AML-193 (cell line): ENCODE results near the gene PIAS2.
"Not testable (repeated sequence)": the region's sequence is repeated elsewhere in the genome, so short reads cannot be mapped to it uniquely, and the experiment has no call there.

Experiments
- DNase-seq, 2 experiments: peaks; one replicate each; lab custom pipeline; 2025; lab: John Stamatoyannopoulos, UW

PIAS2 gene

DNA sequence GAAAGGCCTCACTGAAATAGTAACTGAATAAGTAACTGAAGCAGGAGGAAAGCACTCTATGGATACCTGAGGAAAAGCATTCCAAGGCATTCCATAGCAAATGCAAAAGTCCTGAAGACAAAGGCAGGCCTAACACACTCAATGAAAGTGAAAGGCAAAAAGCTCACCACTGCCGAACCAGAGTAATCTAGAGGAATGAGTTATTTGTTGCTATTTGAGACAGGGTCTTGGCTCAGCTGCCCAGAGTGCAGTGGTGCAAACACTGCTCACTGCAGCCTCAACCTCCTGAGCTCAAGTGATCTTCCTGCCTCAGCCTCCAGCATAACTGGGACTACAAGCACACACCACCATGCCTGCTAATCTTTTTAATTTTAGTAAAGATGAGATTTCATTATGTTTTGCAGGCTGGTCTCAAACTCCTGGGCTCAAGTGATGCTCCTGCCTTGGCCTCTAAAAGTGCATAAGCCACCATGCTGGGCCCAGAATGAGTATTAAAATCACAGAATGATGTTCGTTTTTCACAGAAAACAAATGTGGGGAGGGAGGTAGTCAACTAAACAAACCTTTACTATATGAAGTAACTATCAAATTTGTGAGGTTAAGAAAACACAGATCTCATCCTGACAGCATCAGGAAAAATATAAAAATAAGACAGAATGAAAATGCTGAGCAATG is 17.9 kb downstream of the PIAS2 start:
- DNase-seq = no peak

DNA sequence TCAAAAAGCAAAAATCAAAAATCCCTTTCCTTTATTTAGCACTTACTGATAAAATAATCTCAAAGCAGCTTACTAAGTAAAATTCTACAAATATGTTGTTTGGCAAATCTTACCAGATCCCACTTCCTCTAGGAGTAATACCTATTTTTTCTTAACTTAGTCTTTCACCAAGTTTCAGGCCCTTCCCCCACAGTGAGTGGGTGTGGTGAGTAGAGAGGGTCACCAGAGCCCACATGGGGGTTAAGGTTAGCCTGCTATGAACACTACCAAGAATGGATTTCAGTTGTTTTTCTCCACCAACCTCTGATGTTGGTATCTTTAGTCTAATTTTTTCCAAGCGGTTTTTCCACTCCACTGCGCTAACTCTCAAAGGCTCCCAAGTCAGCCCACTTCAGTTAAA is 23.2 kb downstream of the PIAS2 start:
- DNase-seq = no peak

DNA sequence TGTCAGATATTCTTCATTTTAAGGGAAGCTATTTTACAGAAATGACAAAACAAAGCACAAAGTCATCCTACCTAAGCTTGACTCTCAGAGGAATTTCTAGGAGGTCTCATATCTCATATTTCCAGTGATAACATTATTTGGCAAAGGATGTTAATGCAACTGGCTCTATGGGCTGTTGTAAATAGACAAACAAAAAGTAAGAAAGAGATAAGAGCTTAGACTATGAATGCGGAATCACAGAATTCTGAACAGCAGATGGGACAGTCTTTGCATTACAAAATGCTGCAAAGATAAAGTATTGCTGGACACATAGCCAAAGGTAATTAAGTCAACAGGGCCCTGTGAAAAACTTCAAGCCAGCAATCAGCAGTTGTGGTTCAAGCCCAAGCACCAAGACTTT is 23.9 kb downstream of the PIAS2 start:
- no peak for DNase-seq

DNA sequence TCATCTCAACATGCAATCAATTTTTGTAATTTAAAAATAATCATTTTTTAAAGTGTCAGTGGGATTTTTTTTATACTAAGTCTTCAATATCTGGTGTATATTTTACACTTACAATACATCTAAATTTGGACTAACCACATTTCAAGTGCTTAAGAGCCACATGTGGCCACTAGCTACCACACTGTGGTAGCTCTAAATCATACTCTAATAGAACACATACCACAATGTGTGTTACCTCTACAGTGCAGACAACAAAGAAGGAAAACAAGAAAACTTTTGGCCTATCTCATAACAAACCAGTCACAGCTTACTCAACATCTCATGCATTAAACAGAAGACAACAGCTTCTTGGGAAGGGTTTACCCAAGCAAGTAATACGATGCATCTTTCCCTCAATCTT is 24.5 kb downstream of the PIAS2 start:
- DNase-seq = no peak

DNA sequence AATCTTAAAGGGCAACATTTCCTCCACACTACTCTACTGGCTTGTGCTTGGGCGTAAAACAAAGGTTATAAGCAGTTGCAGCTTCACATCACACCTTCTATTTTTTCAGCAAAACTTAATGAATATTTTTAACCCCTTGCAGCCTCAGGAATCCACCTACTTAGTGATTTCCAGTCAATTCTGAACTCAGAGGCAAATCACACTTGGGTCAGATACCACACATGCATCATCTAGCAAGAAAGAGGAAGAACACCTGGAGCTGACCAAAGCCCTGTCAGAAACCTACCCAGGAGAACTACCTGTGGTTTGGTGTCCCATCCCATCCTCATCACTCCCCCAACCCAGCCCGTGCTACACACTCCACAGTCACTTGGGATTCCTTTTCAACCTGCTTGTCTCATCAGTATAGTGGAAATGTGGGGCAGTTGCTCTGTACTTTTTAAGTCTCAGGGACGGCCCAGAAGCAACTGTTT is 25.5 kb downstream of the PIAS2 start:
- no peak for DNase-seq

DNA sequence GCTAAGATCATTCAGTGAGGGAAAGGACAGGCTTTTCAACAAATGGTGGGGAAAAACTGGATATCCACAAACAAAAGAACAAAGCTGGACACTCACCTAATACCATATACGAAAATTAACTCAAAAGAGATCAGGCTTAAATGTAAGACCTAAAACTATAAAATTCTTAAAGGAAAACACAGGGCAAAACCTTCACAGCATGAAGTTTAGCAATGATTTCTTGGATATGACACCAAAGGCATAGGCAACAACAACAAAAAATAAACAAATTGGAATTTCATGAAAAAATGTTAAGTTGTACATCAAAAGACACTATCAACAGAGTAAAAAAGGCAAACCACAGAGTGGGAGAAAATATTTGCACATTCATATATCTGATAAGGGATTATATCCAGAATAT is 28.3 kb downstream of the PIAS2 start:
- no peak for DNase-seq

DNA sequence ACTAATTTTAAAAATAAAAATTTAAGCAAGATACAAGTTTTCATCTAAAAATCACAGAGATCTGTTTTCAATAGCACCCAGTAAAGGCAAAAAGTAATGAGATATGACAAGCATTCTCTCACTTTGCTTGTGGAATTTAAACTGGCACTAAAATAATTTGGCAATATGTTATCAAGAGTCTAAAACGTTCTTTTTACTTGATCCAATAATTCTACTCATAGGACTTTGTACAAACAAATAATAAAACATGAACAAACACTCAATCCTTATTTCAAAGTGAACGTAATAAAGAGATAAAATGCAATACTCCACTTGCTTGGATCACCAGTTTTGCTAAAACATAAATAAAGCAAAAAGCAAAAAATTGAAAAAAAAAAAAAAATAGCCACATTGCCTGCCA is 30.4 kb downstream of the PIAS2 start:
- no peak for DNase-seq

DNA sequence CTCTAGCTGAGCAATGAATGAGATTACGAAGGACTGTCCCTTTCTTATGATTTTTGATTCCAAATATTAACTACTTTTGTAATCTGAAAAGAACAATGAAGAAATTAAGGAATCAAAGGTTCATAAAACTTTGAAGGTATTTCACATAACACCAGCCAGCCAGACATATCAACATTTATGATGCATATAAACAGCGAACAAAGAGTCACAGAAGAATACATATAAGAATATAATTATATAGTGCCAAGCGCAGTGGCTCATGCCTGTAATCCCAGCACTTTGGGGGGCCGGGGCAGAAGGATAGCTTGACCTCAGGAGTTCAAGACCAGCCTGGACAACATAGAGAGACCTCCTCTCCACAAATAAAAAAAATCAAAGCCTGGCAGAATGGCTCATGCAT is 34.1 kb downstream of the PIAS2 start:
- no peak for DNase-seq

DNA sequence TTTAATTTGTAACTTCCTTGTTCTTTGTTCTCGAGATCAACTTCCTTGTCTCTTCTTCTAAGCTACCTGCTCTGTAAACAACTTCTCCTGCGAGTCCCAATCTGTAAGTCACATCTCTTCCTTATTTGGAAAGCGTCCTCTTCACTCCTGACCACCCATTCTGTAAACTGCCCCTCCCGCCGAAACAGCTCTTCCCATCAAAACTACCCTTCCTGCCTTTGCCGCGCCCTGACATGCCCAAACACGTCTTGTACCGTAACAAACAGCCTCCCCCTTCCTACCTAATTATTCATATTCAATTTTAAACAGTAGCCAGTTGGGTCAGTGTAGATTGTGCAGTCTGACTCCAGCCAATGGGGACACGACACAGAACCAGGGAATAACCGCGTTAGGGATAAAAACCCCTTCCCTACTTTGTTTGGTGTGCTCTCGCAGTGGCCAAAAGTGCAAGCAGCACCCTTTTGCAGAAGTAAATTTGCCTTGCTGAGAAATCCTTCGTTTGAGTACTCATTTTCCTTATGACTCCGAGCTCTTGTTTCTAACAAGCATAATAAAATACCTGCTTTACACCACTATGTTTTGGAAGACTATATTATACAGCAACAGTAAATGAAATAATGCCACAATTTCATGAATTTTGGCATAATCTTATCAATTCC is 39.8 kb downstream of the PIAS2 start:
- DNase-seq = peak; percentile 7 to 16

DNA sequence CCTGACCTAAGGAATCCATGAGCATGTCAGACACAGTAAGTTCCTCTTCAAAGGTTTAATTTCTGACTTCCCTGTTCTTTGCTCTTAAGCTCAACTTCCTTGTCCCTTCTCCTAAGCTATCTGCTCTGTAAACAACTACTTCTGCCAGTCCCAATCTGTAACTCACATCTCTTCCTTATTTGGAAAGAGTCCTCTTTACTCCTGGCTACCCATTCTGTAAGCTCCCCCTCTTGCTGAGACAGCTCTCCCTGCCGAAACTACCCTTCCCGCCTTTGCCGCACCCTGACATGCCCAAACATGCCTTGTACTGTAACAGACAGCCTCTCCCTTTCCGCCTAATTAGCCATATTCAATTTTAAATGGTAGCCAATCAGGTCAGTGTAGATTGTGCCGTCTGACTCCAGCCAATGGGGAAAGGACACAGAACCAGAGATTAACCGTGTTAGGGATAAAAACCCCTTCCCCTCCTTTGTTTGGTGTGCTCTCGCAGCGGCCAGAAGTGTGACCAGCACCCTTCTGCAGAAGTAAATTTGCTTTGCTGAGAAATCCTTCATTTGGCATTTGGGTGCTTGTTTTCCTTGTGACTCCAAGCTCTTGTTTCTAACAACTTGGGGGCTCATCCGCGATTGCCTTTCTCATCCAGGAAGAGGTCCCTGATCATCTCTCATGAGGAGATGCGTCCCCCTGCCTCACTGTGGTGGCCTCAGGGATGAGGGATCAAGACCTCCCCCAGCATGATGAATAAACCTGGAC is 49.0 kb downstream of the PIAS2 start:
- DNase-seq = peak in 1 of 2 experiments; percentile 9

DNA sequence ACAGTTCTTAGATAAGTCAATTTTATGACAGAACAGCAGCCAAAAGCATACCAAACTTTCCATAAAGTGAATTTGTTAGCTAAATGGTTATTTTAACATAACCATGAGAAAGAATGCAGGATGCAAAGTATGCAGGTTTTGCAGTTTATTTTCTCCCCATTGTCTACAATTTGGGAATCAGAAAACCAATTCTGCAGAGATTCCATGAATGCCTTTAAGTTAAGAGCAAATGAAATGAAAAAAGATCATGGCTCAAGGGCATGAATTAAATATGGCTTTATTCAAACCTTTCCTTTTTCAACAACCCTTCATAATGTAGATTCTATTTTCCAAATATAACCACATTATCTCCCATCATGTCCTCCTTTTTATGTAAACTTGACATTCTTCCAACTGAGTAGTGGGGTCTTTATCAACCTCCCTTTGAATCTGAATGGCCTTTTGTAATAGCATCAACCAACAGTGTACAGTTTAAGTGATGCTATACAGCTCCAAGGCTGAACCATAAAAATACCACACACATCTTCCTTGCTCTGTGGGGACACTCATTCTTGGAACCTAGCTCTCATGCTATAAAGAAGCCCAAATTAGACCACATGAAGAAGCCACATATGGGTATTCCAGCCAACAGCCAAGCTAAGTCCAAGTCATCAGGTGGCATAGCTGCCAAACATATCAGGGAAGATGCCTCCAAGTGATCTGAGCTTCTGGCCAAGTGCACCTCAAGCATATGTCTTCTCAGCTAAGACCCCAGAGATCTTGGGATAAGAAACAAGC is 49.8 kb downstream of the PIAS2 start:
- no peak for DNase-seq

DNA sequence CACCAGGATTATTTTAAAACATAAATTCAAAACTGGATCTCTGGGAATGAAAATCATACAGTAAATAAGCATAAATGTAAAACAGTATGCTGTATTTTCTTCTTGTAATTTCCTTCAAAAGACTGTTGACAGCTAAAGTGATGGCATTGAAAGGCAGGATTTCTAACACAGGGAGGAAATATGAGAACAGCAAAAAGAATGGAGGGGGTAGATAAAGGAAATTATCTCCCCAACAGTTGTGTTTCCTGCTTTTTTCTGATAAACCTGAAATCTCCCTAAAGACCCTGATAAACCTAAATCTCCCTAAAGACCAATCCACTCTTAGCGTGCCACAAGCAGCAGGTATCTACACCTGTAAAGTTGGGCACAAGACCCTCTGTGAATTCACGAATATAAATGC is 50.8 kb downstream of the PIAS2 start:
- DNase-seq = no peak

DNA sequence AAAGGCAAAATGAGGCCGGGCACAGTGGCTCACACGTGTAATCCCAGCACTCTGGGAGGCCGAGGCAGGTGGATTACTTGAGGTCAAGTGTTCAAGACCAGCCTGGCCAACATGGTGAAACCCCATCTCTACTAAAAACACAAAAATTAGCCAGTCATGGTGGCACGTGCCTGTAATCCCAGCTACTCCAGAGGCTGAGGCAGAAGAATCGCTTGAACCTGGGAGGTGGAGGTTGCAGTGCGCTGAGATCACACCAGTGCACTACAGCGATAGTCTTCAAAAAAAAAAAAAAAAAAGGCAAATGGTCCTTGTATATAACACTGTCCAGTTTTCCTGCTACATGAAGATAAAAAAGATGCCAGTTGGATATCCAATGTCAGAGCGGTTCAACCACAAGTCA is 52.1 kb downstream of the PIAS2 start:
- DNase-seq = not testable (repeated sequence)

DNA sequence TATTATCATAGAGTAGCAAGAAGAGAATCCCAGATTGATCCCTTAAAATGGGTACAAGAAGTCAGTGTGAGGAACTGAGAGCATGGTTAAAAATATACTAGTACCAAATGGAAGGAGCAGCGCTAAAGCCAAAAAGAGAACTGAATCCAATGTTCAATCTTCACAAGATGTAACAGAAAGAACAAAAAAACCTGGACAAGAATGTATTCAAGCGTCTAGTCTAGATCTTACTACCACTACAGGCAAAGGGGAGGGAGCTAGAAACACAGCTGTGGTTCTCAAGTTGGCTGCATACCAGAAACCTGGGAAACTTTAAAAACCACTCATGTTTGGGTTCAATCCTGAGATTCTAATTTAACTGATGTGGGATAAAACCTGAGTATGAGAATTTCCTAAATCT is 57.5 kb downstream of the PIAS2 start:
- DNase-seq = no peak

DNA sequence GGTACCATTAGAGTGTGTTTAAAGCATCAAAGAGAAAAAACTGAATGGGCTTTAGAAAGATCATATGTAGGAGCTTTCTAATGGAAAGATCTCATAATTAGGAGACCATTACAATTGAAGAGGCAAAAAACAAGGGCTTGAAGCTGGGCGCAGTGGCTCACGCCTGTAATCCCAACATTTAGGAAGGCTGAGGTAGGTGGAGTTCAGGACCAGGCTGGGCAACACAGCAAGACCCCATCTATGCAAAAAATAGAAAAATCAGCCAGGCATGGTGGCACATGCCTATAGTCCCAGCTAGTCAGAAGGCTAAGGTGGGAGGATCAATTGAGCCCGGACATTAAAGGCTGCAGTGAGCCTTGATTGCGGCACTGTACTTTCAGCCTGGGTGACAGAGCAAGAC is 59.0 kb downstream of the PIAS2 start:
- no peak for DNase-seq

DNA sequence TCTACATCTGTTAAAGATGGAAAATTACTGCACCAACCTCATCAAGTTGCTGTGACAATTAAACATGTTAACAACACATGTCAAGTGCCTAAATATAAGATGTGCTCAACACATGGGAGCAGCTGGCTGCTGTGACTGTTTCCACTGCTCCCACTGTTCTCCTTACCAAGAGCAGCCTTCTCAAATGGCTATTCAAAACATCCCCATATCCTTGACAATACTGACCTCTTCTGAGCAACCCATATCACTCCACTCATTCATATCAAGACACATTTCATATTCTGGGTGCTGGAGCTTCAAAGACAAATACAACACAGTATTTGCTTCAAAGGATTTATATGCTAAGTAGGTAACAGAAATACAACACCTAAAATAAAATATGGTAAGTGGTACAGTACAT is 60.3 kb downstream of the PIAS2 start:
- no peak for DNase-seq

DNA sequence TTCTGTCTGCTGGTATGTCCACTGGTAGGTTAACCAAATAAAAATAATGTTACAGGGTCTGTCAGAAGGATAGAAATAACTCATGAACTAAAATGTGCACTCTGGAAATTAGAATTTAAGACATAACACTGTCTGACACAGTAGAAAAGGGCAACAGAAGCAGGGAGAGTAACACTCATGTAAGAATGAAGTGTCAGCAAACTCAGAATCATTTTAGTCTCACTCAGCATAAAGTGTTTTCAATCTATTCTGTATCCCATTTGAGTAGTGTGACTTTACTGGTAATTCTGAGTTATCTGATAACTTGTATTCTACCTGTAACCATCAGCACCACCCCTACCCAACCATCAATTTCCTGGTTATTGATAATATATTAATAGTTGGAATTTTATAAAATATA is 68.3 kb downstream of the PIAS2 start:
- no peak for DNase-seq

DNA sequence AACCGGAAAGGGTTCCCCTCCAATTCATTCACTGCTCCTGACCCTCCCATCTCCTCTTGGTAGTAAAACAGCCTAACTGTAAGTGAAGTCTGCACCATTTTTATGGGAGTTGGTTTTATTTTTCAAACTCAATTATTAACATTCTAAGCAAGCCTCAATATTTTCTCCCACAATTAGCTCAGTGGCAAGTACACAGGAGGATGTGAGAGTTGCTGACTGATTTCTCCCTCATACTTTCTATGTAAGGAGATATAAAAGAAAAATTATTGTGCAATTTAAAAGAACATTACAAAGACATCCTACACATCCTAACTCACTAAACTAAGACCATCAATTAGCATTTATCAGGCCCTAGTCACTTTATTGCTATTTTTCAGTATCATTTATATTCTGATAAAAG is 73.9 kb downstream of the PIAS2 start:
- no peak for DNase-seq

DNA sequence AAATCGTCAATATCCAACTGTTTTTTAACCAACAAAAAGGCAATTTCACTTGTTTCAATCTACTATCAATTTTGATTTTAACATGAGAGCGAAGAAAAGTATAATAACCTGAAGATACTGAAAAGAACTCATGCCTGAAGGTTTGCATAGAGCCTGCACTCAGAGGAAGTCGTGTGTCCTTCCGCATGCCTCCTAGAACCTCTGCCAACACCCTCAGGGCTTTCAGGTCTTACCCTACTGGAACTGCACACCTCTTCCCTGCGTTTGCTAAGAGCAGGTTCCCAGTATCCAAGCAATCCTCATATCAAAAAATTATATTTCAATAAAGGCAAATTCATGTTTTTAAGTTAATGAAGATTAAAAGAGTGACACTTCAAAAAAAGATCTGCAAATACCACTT is 74.7 kb downstream of the PIAS2 start:
- DNase-seq = no peak

DNA sequence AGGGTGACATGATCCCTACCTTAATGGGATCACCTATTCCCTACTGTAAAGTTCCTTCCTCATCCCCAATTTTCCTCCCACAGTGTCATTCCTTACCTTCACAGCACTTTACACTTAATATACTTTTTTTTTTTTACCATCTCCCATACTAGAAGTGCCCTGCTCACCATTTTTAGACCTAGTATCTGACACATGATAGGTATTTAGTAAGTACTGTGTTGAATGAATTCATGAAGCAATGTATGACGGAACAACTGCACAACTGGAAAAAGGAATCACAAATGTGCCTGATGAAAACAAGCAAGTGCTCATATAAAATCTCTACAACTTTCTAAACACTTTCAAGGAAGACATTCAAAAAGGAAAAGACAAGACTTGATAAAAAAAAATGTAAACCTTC is 83.4 kb downstream of the PIAS2 start:
- no peak for DNase-seq

DNA sequence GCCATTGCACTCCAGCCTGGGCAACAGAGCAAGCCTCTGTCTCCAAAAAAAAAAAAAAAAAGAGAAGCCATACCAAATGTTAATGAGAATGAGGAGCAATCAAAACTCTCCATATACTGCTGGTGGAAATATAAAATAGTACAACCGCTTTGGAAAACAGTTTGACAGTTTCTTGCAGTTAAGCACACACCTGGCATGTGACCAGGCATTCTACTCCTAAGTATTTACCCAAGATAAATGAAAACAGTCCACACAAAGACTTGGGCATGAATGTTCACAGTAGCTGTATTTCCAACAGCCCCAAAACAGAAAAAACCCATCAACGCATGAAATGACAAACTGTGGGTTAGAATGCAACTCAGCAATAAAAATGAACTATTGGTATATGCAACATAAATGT is 84.5 kb downstream of the PIAS2 start:
- no peak for DNase-seq

DNA sequence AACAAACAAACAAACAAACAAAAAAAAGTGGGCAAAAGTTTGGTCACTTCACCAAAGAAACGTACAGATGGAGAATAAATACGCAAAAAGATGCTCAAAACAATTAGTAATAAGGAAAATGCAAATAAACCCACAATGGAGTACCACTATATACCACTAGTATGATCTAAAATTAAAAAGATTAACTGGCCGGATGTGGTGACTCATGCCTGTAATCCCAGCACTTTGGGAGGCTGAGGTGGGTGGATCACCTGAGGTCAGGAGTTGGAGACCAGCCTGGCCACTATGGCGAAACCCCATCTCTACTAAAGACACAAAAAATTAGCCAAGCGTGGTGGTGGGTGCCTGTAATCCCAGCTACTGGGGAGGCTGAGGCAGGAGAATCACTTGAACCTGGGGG is 84.9 kb downstream of the PIAS2 start:
- DNase-seq = not testable (repeated sequence)
